ENCODE data around the gene GPR158. TPM values are rescaled to one million over a fixed set of nuclear protein-coding genes. Genes with fewer than 3 reads are reported as not detected.

GPR158 gene
- total RNA-seq, 2 experiments from 2014 or later = not detected

DNA sequence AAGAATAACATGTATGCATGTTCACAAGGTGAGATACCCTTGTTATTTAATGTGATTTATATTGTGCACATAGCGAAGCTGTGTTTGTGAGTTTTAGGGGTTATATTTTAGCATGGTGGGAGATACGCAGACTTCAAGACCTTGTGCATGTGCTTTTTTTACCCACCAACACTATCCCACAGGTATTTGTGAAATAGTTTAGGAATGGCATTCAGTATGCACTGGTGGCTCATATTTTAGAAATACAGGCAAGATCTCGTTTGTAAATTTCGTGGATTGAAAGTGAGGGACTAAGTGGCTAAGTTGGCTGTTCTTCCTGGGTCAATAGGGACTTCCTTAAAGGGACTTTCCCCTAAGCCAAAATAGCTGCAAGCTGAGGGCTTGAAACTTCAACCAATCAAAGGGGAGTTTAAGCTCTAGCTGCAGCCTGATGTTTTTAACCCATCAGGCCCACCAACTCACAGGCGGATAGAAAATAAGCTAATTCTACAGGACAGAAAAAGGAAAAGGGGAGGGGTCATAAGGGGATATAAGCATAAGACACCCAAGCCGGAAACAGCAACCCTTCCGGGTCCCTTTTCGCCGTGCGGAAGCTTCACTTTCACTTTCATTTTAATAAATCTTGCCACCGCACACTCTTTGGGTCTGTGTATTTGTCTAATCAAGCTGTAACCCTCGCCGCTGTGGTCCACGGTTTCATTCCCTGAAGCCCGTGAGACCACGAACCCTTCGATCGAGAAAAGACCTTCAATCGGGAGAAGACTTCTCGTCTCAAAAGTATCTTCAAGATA lies 291.0 kb downstream of the GPR158 start:
- peaks cover 2% of the 10 kb centered on the region for H3K9me3 Mint-ChIP-seq
- DNase-seq = no peak
- no peaks in the 10 kb centered on the region for H3K4me1 Mint-ChIP-seq
- no peaks in the 10 kb centered on the region for H3K36me3 Mint-ChIP-seq
- no peak overlapping the region for H3K4me3 Mint-ChIP-seq
- no peaks in the 10 kb centered on the region for H3K27me3 Mint-ChIP-seq
- no peak overlapping the region for H3K27ac Mint-ChIP-seq

DNA sequence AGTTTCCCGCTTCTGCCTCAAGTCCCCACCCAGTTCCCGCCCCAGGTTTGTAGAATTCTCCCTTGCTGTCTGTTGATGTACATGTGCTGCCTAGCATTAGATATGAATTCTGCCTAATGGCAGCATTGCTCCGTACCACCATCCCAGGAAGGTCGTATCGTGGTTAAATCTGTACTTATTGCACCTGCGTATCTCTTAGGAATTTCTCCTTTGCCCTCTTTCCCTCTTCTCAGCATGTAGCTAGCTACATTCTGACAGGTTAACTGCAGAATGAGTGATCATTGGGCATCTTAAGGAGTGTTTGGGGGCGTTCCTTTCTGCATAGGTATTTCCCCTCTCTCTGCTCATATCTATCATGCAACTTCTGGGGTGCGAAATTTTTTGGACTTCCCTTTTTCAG lies 293.1 kb downstream of the GPR158 start:
- no peaks in the 10 kb centered on the region for H3K36me3 Mint-ChIP-seq
- H3K27ac Mint-ChIP-seq = no peak overlapping the region
- H3K9me3 Mint-ChIP-seq = peaks cover 2% of the 10 kb centered on the region
- no peak for DNase-seq
- H3K27me3 Mint-ChIP-seq = no peaks in the 10 kb centered on the region
- H3K4me1 Mint-ChIP-seq = no peaks in the 10 kb centered on the region
- H3K4me3 Mint-ChIP-seq = no peak overlapping the region

DNA sequence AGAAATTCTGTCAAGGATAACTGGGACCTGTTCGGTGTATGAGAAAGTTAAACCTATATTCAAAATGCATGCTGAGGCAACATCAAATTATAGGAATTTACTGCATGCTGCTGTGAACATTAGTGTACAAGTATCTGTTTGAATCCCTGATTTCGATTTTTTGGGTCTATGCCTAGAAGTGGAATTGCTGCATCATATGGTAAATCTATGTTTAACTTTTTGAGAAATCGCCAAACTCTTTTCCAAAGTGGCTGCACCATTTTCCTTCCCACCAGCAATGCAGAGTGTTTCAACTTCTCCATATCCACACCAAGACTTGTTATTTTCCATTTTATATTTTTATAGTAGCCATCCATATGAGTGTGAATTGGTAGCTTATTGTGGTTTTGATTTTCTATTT lies 306.7 kb downstream of the GPR158 start:
- H3K4me1 Mint-ChIP-seq = no peaks in the 10 kb centered on the region
- H3K9me3 Mint-ChIP-seq = peaks cover 9% of the 10 kb centered on the region
- no peak overlapping the region for H3K4me3 Mint-ChIP-seq
- no peak for DNase-seq
- H3K27me3 Mint-ChIP-seq = no peaks in the 10 kb centered on the region
- H3K27ac Mint-ChIP-seq = no peak overlapping the region
- H3K36me3 Mint-ChIP-seq = no peaks in the 10 kb centered on the region

DNA sequence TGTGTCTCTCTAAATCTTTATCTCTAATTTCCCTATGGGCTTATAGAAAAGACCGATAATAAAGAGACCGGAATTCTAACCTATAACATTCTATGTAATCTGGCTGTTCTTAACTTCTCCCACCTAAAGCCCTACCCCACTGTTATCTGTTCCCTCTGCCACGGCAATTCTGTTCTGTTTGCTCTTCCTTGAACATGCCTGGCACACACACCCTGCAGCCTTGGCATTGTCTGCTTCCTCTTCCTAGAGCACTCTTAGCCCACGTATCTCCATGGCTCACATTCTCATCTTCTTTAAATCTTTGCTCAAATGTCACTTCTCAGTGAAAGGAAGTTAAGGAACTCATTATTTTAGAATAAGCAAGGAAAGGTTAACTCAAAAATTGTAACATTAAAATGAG lies 309.2 kb downstream of the GPR158 start:
- H3K27me3 Mint-ChIP-seq = no peaks in the 10 kb centered on the region
- H3K36me3 Mint-ChIP-seq = no peaks in the 10 kb centered on the region
- DNase-seq = no peak
- no peaks in the 10 kb centered on the region for H3K4me1 Mint-ChIP-seq
- no peak overlapping the region for H3K27ac Mint-ChIP-seq
- H3K9me3 Mint-ChIP-seq = peaks cover 9% of the 10 kb centered on the region
- H3K4me3 Mint-ChIP-seq = no peak overlapping the region

DNA sequence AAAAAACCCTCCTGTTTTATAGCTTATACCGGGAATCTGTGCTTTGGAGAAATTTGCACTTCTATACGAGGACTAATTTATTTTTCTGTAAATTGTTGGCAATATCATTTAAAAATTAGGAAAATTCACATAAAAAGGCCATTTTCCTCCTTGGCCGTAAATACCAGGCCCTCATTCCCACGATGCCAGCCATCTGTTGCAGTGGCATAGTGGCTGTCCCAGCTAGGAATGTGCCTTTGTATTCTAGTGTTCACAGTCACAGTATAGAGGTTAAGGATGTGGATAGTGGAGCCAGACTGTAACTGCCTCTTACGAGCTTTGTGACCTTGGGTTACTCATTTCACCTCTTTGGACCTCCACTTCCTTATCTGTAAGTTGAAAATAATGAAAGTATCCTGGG lies 312.5 kb downstream of the GPR158 start:
- H3K27me3 Mint-ChIP-seq = no peaks in the 10 kb centered on the region
- no peak for DNase-seq
- no peak overlapping the region for H3K27ac Mint-ChIP-seq
- no peak overlapping the region for H3K4me3 Mint-ChIP-seq
- H3K4me1 Mint-ChIP-seq = no peaks in the 10 kb centered on the region
- H3K9me3 Mint-ChIP-seq = peaks cover 6% of the 10 kb centered on the region
- no peaks in the 10 kb centered on the region for H3K36me3 Mint-ChIP-seq

DNA sequence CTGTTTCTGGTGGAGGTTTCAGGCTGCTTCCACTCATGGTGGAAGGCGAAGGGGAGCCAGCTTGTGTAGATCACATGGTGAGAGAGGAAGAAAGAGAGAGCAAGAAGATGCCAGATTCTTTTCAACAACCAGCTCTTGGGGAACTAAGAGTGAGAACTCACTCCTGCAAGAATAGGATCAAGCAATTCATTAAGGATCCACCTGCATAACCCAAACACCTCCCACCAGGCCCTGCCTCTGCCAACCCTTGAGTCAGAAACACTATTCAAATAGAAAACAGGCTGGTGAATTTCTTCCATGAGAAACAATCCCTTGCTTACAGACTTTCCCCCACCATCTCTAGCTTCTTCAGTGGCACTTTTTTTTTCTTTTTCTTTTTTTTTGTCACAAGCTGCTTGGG lies 317.2 kb downstream of the GPR158 start:
- no peaks in the 10 kb centered on the region for H3K27me3 Mint-ChIP-seq
- H3K27ac Mint-ChIP-seq = no peak overlapping the region

DNA sequence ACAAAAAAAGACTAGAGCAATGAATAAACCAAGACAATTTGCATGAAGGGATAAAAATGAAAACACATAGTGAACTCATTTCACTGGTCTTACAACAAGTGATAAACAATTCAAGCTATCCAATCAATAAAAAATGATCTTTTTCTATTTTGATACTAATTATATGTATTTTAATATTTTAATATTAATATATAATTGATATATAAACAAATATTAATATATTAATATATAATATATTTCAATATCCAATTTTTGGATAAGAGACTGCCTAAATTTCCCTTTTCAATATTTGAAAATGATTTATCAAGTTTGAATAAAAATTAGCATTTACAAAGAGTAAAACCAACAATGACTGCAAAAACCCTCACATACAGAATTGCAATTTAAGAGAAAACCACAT lies 317.9 kb downstream of the GPR158 start:
- Mint-ChIP-seq H3K36me3 (no peaks in the 10 kb centered on the region), H3K27me3 (no peaks in the 10 kb centered on the region), H3K4me3 (no peak overlapping the region), H3K4me1 (no peaks in the 10 kb centered on the region), H3K27ac (no peak overlapping the region), H3K9me3 (no peaks in the 10 kb centered on the region)
- DNase-seq = no peak

More for the DNA sequence above, 317.2 kb downstream of the GPR158 start:
- Mint-ChIP-seq H3K4me1 (no peaks in the 10 kb centered on the region), H3K4me3 (no peak overlapping the region), H3K9me3 (no peaks in the 10 kb centered on the region), H3K36me3 (no peaks in the 10 kb centered on the region)
- no peak for DNase-seq

DNA sequence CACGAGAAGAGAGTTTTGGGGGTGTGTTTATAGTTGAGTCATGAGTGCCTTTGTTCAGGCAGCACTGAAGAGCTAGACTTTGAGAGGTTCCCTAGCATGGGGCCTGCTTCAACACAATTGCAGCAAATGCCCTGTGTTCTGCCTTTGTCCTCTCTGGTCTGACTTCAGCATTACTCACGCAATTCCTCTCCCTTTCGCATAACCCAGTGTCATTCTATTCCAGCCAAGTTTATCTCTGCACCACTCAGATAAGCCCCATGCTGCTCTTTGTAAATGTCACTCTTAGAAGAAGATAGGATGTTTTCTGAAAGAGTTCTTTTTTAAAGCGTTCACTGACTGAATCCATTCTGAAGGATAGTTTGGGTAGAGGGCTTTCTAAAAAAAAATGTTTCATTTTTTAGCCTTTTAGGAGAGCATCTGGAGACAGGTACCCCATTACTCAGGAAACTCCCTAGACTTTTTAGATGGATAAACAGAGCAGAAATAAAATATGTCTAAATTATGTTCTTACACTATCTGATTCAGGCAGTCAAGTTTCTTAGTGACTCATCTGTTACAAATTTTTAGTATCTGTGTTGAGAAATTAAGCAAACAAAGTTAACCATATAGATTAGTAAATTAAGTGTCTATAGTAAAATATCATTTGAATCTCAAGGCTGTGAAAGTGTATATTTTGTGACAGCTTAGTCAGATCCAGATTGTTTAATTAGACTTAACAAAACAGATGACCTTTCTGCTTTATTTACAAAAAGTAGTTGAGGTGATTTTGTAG lies 318.5 kb downstream of the GPR158 start:
- Mint-ChIP-seq H3K4me1 (no peaks in the 10 kb centered on the region), H3K27ac (no peak overlapping the region), H3K36me3 (no peaks in the 10 kb centered on the region), H3K9me3 (no peaks in the 10 kb centered on the region), H3K4me3 (no peak overlapping the region), H3K27me3 (no peaks in the 10 kb centered on the region)
- DNase-seq = no peak

DNA sequence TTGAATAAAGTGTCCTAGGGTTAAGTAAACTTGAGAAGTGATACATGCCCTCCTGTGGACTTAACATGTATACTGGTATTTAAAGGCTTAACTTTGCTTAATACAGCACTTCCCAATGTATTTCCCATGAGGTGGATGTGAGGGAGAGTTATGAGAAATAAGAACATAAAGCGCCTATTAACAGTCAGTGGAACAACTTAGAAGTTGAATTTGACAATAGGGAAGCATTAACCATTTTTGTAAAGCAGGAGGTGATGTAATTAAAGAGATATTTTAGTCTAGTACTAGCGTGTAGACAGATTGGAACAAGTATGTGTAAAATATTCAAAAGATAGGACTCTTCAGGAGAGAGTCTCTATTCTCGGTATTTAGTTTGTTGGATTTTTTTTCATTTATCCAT lies 322.4 kb downstream of the GPR158 start:
- Mint-ChIP-seq H3K4me3 (no peak overlapping the region), H3K4me1 (no peaks in the 10 kb centered on the region), H3K27ac (no peak overlapping the region), H3K27me3 (no peaks in the 10 kb centered on the region), H3K9me3 (no peaks in the 10 kb centered on the region), H3K36me3 (no peaks in the 10 kb centered on the region)
- DNase-seq = no peak

DNA sequence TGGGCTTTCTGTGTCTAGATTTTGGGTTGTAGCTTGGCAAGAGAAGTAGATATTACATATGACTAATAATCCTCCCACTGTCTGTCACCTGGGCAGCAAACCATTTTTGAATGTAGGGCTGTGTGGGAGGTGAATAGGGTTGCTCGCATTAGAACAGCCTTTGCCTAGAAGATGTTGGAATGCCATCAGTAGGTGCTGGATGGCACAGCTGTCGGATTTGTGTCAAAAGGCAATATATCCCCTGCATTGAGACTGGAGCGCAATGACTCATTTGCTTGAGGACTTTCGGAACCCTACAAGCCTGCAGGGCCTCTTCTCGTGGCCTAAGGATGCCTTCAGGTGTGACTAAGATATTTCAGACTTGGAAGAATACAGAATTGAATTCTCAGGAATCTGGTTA lies 323.8 kb downstream of the GPR158 start:
- DNase-seq = no peak
- no peaks in the 10 kb centered on the region for H3K9me3 Mint-ChIP-seq
- no peak overlapping the region for H3K27ac Mint-ChIP-seq
- no peaks in the 10 kb centered on the region for H3K4me1 Mint-ChIP-seq
- no peak overlapping the region for H3K4me3 Mint-ChIP-seq
- no peaks in the 10 kb centered on the region for H3K27me3 Mint-ChIP-seq
- H3K36me3 Mint-ChIP-seq = no peaks in the 10 kb centered on the region

DNA sequence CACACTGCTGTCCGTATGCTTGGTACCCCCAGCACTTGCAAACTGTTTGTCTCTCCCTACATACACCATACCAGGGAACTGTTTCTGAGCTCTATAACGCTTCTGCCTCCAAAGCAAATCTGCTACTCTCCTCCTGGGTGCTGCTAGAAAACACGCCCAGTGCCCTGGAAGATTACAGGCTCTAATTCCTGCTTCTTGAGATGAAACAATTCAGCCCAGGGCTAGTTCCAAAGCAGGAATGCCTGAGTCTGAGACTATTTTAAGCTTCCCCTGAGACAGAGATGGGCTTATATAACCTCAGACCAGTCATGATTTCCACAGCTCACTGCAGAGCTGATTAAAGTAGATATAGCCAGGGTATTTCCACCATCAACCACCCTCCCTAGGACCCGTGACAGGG lies 327.1 kb downstream of the GPR158 start:
- Mint-ChIP-seq H3K4me3 (no peak overlapping the region), H3K4me1 (no peaks in the 10 kb centered on the region), H3K36me3 (no peaks in the 10 kb centered on the region), H3K27ac (no peak overlapping the region), H3K9me3 (no peaks in the 10 kb centered on the region), H3K27me3 (no peaks in the 10 kb centered on the region)
- DNase-seq = no peak

DNA sequence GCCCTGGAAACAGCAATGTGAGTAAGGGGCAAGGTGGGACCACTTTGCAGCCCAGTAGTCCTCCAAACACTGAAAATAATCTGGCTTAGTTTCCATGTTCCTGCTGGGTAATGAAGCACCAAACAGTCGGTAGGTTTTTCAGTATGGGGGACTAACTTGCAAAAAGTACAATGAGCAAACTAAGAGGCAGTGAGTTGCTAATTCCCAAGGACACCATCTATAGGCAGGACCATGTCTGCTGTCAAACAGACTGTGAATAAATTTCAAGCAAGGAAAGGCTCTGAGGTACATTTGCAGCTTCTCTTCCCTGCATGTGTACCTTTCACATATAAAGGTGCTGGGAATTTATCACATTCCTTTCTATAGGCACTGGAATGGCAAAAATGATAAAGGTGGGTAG lies 327.7 kb downstream of the GPR158 start:
- H3K27ac Mint-ChIP-seq = no peak overlapping the region
- H3K36me3 Mint-ChIP-seq = no peaks in the 10 kb centered on the region
- H3K9me3 Mint-ChIP-seq = no peaks in the 10 kb centered on the region
- no peak for DNase-seq
- no peaks in the 10 kb centered on the region for H3K27me3 Mint-ChIP-seq
- H3K4me3 Mint-ChIP-seq = no peak overlapping the region
- H3K4me1 Mint-ChIP-seq = no peaks in the 10 kb centered on the region

DNA sequence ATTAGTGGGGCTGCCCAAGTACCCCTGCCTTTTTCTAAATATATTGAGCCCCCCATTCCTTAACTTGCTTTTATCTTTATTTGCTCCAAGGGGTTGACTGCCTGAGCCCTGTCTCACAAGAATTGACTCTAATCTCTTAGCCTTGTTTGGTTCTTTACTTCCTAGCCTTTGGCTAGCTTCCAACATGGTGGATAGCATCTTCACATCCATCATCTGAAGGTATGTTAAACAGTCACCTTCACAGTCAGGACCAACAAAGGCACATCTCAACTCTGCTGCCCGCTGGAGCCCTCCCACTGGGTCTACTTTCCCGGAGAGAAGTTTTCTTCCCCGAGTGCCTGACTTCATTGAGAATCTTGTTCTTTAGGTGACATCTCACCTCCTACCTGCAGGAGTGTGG lies 329.5 kb downstream of the GPR158 start:
- Mint-ChIP-seq H3K27ac (no peak overlapping the region), H3K9me3 (no peaks in the 10 kb centered on the region), H3K4me1 (no peaks in the 10 kb centered on the region), H3K4me3 (no peak overlapping the region), H3K36me3 (no peaks in the 10 kb centered on the region), H3K27me3 (no peaks in the 10 kb centered on the region)
- no peak for DNase-seq

DNA sequence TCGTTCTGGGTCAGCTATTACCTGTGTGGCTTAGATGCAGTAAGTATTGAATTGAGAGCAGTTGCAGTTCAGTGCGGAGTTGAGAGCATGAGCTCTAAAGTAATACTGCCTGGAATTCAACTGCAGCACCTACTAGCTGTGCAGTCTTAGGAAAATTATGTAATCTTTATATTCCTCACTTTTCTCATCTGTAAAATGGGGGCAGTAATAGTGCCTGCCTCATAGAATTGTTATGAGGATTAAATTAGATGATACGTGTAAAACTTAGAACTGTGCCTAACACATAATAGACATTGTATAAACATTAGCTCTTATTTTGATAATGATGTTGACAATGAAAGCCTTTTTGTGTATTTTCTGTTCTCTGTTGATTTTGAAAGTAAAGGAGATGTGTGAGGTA lies 330.0 kb downstream of the GPR158 start:
- H3K9me3 Mint-ChIP-seq = no peaks in the 10 kb centered on the region
- no peaks in the 10 kb centered on the region for H3K27me3 Mint-ChIP-seq
- no peak overlapping the region for H3K4me3 Mint-ChIP-seq
- no peak for DNase-seq
- no peaks in the 10 kb centered on the region for H3K36me3 Mint-ChIP-seq
- H3K27ac Mint-ChIP-seq = no peak overlapping the region
- no peaks in the 10 kb centered on the region for H3K4me1 Mint-ChIP-seq

DNA sequence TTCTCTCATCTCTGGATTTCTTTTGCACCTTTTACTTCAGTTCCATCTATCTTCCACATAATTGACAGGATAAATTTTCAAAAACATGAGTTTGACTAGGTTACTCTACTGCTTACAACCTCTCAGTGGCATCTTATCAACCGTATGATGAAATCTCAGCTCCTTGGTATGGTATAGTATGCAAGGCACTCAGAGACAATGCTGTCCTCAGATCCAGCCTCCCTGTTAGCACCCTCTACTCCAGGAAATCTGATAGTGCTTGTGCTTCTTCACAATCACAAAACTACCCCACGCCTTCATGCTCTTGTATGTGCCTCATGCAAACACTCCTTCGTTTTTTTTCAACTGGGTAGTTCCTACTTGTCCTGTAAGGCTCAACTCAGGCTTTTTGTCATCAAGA lies 330.7 kb downstream of the GPR158 start:
- Mint-ChIP-seq H3K4me1 (no peaks in the 10 kb centered on the region), H3K27ac (no peak overlapping the region), H3K9me3 (no peaks in the 10 kb centered on the region), H3K4me3 (no peak overlapping the region), H3K27me3 (no peaks in the 10 kb centered on the region), H3K36me3 (no peaks in the 10 kb centered on the region)
- DNase-seq = no peak

DNA sequence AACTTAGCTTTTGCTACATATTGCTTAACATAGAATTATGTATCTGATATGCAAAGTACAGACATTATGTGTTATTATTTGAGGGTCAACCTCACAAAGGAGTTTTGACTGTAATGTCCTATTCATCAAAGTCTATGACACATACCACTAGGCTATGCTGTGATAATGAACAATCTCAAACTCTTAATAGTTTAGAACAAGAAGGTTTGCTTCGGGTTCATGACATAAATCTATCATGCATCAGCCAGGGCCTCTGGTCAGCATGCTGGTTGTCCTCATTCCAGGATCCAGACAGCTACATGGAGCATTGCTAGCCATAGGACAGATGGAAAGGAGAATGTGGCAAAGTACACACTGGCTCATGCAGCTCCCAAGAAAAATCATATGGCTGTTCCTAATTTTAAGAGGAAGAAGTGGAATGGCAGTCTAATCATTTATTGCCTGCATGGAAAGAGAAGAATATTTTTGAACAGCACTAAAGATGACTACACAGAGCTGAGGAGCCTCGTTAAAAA lies 332.1 kb downstream of the GPR158 start:
- no peak overlapping the region for H3K4me3 Mint-ChIP-seq
- H3K27ac Mint-ChIP-seq = no peak overlapping the region
- H3K9me3 Mint-ChIP-seq = no peaks in the 10 kb centered on the region
- H3K4me1 Mint-ChIP-seq = no peaks in the 10 kb centered on the region
- no peaks in the 10 kb centered on the region for H3K27me3 Mint-ChIP-seq
- H3K36me3 Mint-ChIP-seq = no peaks in the 10 kb centered on the region
- no peak for DNase-seq

Measured in activated naive CD8-positive, alpha-beta T cell treated with anti-CD3 and anti-CD28 coated beads for 36 hours (primary cell).